T-cell (primary cell): Measurements from ENCODE around the gene BRD3. TPM values are rescaled to one million over a fixed set of nuclear protein-coding genes. Genes with fewer than 3 reads are reported as not detected.

Experiments used
- ATAC-seq, 4 experiments: fragments of 200-7000 bp in 3 of 4; fragments of 150-1000 bp in 1 of 4; cut with Tn5 transposase; replicated peaks in 1 of 4; 1 replicate in 3 of 4; 2 replicates in 1 of 4; pipeline ENCODE4 v1.10.0; 2021; ENCODE audit warnings: moderate library complexity in 3 of 4, mild to moderate bottlenecking in 2 of 4, moderate number of reproducible peaks in 1 of 4
- CTCF ChIA-PET, 2 donors: fragments of 300-600 bp; sonication (Branson Sonifier 250); formaldehyde crosslinking; loops; one replicate each; lab custom pipeline; 2022; ENCODE audit warnings: antibody characterized with exemption in 2 of 2; lab: Charles Lee
- POLR2A ChIA-PET, 2 donors: fragments of 300-600 bp; sonication (Branson Sonifier 250); formaldehyde crosslinking; loops; one replicate each; lab custom pipeline; 2022; ENCODE audit warnings: antibody characterized with exemption in 2 of 2; lab: Charles Lee
- DNase-seq, 35 experiments: peaks; one replicate each; pipeline versions ENCODE4 v3.0.0 to v3.0.0-alpha.2; 2013 to 2023
- H3K27ac ChIP-seq: one replicate; pipeline ENCODE4 v1.5.1; 2013; ENCODE audit warnings: low read length
- H3K27me3 ChIP-seq, 2 experiments: replicated peaks in 1 of 2; 1 replicate in 1 of 2; 2 replicates in 1 of 2; pipeline versions ENCODE4 v1.6.1 to v1.7.0; 2013; ENCODE audit warnings: low read length in 1 of 2, mixed read lengths in 1 of 2; ENCODE audit not compliant: control insufficient read depth in 2 of 2, insufficient read depth in 2 of 2; ENCODE audit errors: extremely low read depth in 1 of 2
- H3K36me3 ChIP-seq, 2 donors: 1 replicate in 1 of 2; 2 replicates in 1 of 2; pipeline versions ENCODE4 v1.6.1 to v1.7.0; 2013; ENCODE audit warnings: low read length in 1 of 2; ENCODE audit not compliant: control insufficient read depth in 2 of 2, insufficient read depth in 1 of 2; ENCODE audit errors: extremely low read depth in 1 of 2
- H3K4me1 ChIP-seq, 2 experiments: 1 replicate in 1 of 2; 2 replicates in 1 of 2; pipeline versions ENCODE4 v1.6.1 to v1.7.0; 2013; ENCODE audit warnings: low read length in 2 of 2, mixed read lengths in 1 of 2; ENCODE audit not compliant: insufficient read depth in 2 of 2, control insufficient read depth in 1 of 2; ENCODE audit errors: extremely low read depth in 1 of 2
- H3K4me3 ChIP-seq, 2 donors: 1 replicate in 1 of 2; 2 replicates in 1 of 2; pipeline versions ENCODE4 v1.5.1 to v1.7.0; 2013; ENCODE audit warnings: mild to moderate bottlenecking in 2 of 2, low read length in 1 of 2, moderate library complexity in 1 of 2; ENCODE audit not compliant: control insufficient read depth in 1 of 2; ENCODE audit errors: extremely low read depth in 1 of 2
- H3K9me3 ChIP-seq: 2 replicates; pipeline ENCODE4 v1.7.0; 2013
- H3K27ac Mint-ChIP-seq, 2 donors: one replicate each; pipeline ENCODE4 v1.8.0; 2020 to 2021; ENCODE audit warnings: mild to moderate bottlenecking in 2 of 2, mixed read lengths in 2 of 2
- H3K27me3 Mint-ChIP-seq, 2 donors: one replicate each; pipeline ENCODE4 v1.8.0; 2021 to 2022; ENCODE audit warnings: mixed read lengths in 2 of 2
- H3K36me3 Mint-ChIP-seq: one replicate; pipeline ENCODE4 v1.8.0; 2021; ENCODE audit warnings: mixed read lengths
- H3K4me1 Mint-ChIP-seq, 3 donors: one replicate each; pipeline ENCODE4 v1.8.0; 2020 to 2022; ENCODE audit warnings: mixed read lengths in 3 of 3, mild to moderate bottlenecking in 1 of 3
- H3K4me3 Mint-ChIP-seq, 3 donors: one replicate each; pipeline ENCODE4 v1.8.0; 2020 to 2022; ENCODE audit warnings: mild to moderate bottlenecking in 3 of 3, mixed read lengths in 3 of 3, moderate library complexity in 3 of 3
- H3K9me3 Mint-ChIP-seq, 3 donors: one replicate each; pipeline ENCODE4 v1.8.0; 2020 to 2022; ENCODE audit warnings: mixed read lengths in 3 of 3
- WGBS: methylation state at CpG from one replicate; pipeline ENCODE4 v1.1.5; 2013; ENCODE audit warnings: missing lambda C conversion rate; ENCODE audit not compliant: insufficient coverage; 5-methylcytosine and 5-hydroxymethylcytosine counted together
- total RNA-seq, 35 experiments: library from RNA in 6 of 35; stranded (reverse) in 6 of 35; fragments of 120-200 nt in 1 of 35; gene quantifications; one replicate each; pipeline versions ENCODE4 v1.2.1 to v1.2.4 and lab custom pipeline; 2013 to 2026

The BRD3 gene
- total RNA-seq, 5 donors from 2014 or later (not counting 1 experiment from before 2014, with no cell fraction given): 33.7 to 63.7 (median 58.2) TPM

DNA sequence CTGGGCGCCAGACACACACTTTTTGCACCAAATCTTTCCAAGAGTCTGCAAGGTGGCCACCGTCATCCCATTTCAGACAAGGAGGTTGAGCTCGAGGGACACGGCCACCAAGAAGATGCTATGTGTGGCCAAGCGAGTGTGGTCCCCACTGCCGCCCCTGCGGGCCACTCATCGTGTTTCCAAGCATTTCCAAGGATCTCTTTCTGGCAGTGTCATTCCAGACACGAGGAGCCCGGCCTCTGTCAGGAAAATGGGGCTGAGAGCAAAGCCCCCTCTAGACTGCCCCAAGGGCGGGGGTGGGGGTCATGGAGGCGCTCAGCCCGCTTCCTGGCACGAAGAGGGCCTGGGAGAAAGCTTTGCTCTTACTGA is 86.3 kb downstream of the BRD3 start:
- no peak for ATAC-seq
- Histone ChIP-seq H3K27me3 (peaks cover 0 to 4% of the 10 kb centered on the region in 2 experiments), H3K4me3 (no peak overlapping the region), H3K36me3 (no peaks in the 10 kb centered on the region), H3K9me3 (no peaks in the 10 kb centered on the region), H3K4me1 (no peaks in the 10 kb centered on the region), H3K27ac (no peak overlapping the region)
- ChIA-PET POLR2A (no interaction called here), CTCF (no interaction called here)
- no peak overlapping the region for H3K27ac Mint-ChIP-seq
- H3K36me3 Mint-ChIP-seq: no peaks in the 10 kb centered on the region
- no peak for DNase-seq
- H3K27me3 Mint-ChIP-seq: no peaks in the 10 kb centered on the region
- no peak overlapping the region for H3K4me3 Mint-ChIP-seq
- 90% methylated on average over 14 of the region's 14 CpGs for WGBS
- H3K9me3 Mint-ChIP-seq: no peaks in the 10 kb centered on the region
- no peaks in the 10 kb centered on the region for H3K4me1 Mint-ChIP-seq

DNA sequence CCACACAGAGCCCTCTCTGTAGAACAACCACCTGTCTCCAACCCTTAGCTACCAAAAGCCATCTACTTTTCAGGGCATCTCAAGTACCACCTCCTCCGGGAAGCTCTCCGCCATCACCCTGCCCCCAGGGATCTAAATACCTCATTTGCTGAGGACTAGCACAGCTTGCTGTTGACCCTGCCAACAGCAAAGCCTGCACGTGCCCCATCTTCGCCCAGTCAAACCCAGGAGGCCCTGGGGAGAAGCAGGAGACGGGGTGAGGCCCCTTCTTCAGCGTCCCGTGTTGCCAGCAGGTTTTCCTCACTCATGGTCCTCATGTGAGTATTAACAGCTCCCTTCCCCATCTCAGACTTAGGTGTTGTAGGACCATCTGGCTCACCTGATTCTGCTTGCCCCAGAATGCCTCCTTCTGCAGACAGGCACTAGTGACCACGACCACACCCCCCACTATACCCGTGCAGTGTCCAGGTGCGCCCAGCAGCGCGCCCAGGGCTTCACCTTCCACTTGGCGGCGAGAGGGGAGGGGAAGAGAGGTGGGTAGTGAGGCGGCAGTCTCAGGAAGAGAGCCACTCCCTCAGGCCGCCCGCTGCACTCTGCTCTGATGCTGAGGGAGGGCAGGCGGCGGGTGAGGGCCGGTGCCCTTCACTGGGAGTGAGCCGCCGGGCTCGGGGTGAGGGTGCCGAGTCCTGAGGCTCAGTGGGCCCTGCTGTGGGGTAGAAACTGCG is 86.8 kb downstream of the BRD3 start:
- no peak overlapping the region for H3K4me3 ChIP-seq
- H3K27me3 ChIP-seq: peaks cover 0 to 4% of the 10 kb centered on the region in 2 experiments
- CTCF ChIA-PET: no interaction called here
- DNase-seq (no peak), ATAC-seq (no peak)
- H3K4me1 Mint-ChIP-seq: no peaks in the 10 kb centered on the region
- H3K36me3 ChIP-seq: no peaks in the 10 kb centered on the region
- no peaks in the 10 kb centered on the region for H3K36me3 Mint-ChIP-seq
- no peaks in the 10 kb centered on the region for H3K4me1 ChIP-seq
- POLR2A ChIA-PET: no interaction called here
- no peak overlapping the region for H3K4me3 Mint-ChIP-seq
- no peaks in the 10 kb centered on the region for H3K9me3 ChIP-seq
- WGBS: 88% methylated on average over 17 of the region's 25 CpGs
- H3K9me3 Mint-ChIP-seq: no peaks in the 10 kb centered on the region
- no peaks in the 10 kb centered on the region for H3K27me3 Mint-ChIP-seq
- H3K27ac Mint-ChIP-seq: no peak overlapping the region
- no peak overlapping the region for H3K27ac ChIP-seq

Other genes starting within 250 kb of the BRD3 start
- gene VAV2, start 75.7 kb downstream of the BRD3 start, total RNA-seq: 1 to 10 TPM; 1.2 to 7.5 (median 4.9) TPM
- 10 to 100 TPM in 4 of 5 donors, 1 to 10 TPM in 1; 8.4 to 18.0 (median 16.5) TPM for gene BRD3OS, start 42.5 kb downstream of the BRD3 start, total RNA-seq
- gene WDR5, start 68.1 kb upstream of the BRD3 start, total RNA-seq: 10 to 100 TPM; 17.5 to 38.3 (median 30.9) TPM
- 100 to 1,000 TPM in 2 of 5 donors, 10 to 100 TPM in 3; 55.0 to 121 (median 78.9) TPM for gene RNU6ATAC, start 96.5 kb upstream of the BRD3 start, total RNA-seq